CD4-positive, alpha-beta T cell treated with Interleukin-4 for 4 hours (primary cell): ENCODE results near the gene MCOLN2.

Experiments
- DNase-seq: peaks from one replicate; pipeline ENCODE4 v3.0.0-alpha.2; 2020

MCOLN2 gene

GRCh38 chr1:84890566-84890965 is 106.3 kb downstream of the MCOLN2 start:
- no peak for DNase-seq

- no peak for DNase-seq
Measured at GRCh38 chr1:84889437-84889836, 107.5 kb downstream of the MCOLN2 start.

- DNase-seq, result peak; percentile 61
Measured at GRCh38 chr1:84888753-84889152, 108.2 kb downstream of the MCOLN2 start.

GRCh38 chr1:84887261-84887934 is 109.5 kb downstream of the MCOLN2 start:
- DNase-seq, result no peak

GRCh38 chr1:84885469-84885868 is 111.4 kb downstream of the MCOLN2 start:
- no peak for DNase-seq

GRCh38 chr1:84884671-84885389 is 112.1 kb downstream of the MCOLN2 start:
- DNase-seq, result no peak

- no peak for DNase-seq
Measured at GRCh38 chr1:84883286-84883685, 113.6 kb downstream of the MCOLN2 start.

GRCh38 chr1:84877592-84877991 is 119.3 kb downstream of the MCOLN2 start:
- no peak for DNase-seq

- peak; percentile 29 for DNase-seq
Measured at GRCh38 chr1:84876353-84876752, 120.6 kb downstream of the MCOLN2 start.
